GM23338 (cell line): ENCODE data around the gene SLC15A5. TPM values are rescaled to one million over a fixed set of nuclear protein-coding genes. Genes with fewer than 3 reads are reported as not detected.

Source experiments
- ATAC-seq: fragments of 200-7000 bp; cut with Tn5 transposase; 3 replicates; pipeline ENCODE4 v1.9.1; 2020
- DNase-seq: peaks from one replicate; pipeline ENCODE4 v3.0.0-alpha.2; 2015; ENCODE audit warnings: low spot score
- H2AFZ ChIP-seq: fragments of 200-600 bp; sonication (generic); 2 replicates; pipeline ENCODE4 v1.8.0; 2016; ENCODE audit warnings: antibody characterized with exemption, mild to moderate bottlenecking, moderate library complexity
- H3F3A ChIP-seq: fragments of 200-600 bp; sonication (generic); replicated peaks from 2 replicates; pipeline ENCODE4 v1.8.0; 2017; ENCODE audit warnings: antibody characterized with exemption, mixed run types, low read depth
- H3K27ac ChIP-seq: fragments of 200-600 bp; sonication (generic); 2 replicates; pipeline ENCODE4 v1.6.1; 2016; ENCODE audit warnings: low read depth
- H3K27me3 ChIP-seq: fragments of 200-600 bp; sonication (generic); 2 replicates; pipeline ENCODE4 v1.8.0; 2016; ENCODE audit warnings: mild to moderate bottlenecking, mixed run types, moderate library complexity; ENCODE audit not compliant: insufficient read depth
- H3K36me3 ChIP-seq: fragments of 200-600 bp; sonication (generic); 2 replicates; pipeline ENCODE4 v1.8.0; 2016; ENCODE audit warnings: mild to moderate bottlenecking; ENCODE audit not compliant: insufficient read depth
- H3K4me1 ChIP-seq: fragments of 200-600 bp; sonication (generic); 2 replicates; pipeline ENCODE4 v1.8.0; 2016; ENCODE audit warnings: mild to moderate bottlenecking, moderate library complexity; ENCODE audit not compliant: insufficient read depth
- H3K4me2 ChIP-seq: fragments of 200-600 bp; sonication (generic); 2 replicates; pipeline ENCODE4 v1.7.1; 2017; ENCODE audit warnings: mixed run types
- H3K4me3 ChIP-seq: fragments of 200-600 bp; sonication (generic); 2 replicates; pipeline ENCODE4 v1.6.1; 2016; ENCODE audit warnings: mixed run types
- H3K79me2 ChIP-seq: fragments of 200-600 bp; sonication (generic); replicated peaks from 2 replicates; pipeline ENCODE4 v1.8.0; 2017; ENCODE audit warnings: mild to moderate bottlenecking; ENCODE audit not compliant: insufficient read depth
- H3K9me2 ChIP-seq: fragments of 200-600 bp; sonication (generic); 2 replicates; pipeline ENCODE4 v1.8.0; 2017; ENCODE audit not compliant: insufficient read depth
- H4K20me1 ChIP-seq: fragments of 200-600 bp; sonication (generic); replicated peaks from 2 replicates; pipeline ENCODE4 v1.8.0; 2017; ENCODE audit warnings: mild to moderate bottlenecking; ENCODE audit not compliant: insufficient read depth
- H3K27ac Mint-ChIP-seq: 2 replicates; pipeline ENCODE4 v1.8.0; 2020; ENCODE audit warnings: inconsistent platforms, mild to moderate bottlenecking, moderate library complexity, mixed read lengths
- H3K27me3 Mint-ChIP-seq: 3 replicates; pipeline ENCODE4 v1.8.0; 2022; ENCODE audit warnings: low read depth, mild to moderate bottlenecking, moderate library complexity, mixed read lengths, inconsistent platforms; ENCODE audit not compliant: insufficient read depth, poor library complexity
- H3K36me3 Mint-ChIP-seq: 3 replicates; pipeline ENCODE4 v1.8.0; 2021; ENCODE audit warnings: low read depth, mild to moderate bottlenecking, inconsistent platforms, moderate library complexity, mixed read lengths
- H3K4me1 Mint-ChIP-seq: 3 replicates; pipeline ENCODE4 v1.8.0; 2020; ENCODE audit warnings: mild to moderate bottlenecking, inconsistent platforms, mixed read lengths
- H3K4me3 Mint-ChIP-seq: 3 replicates; pipeline ENCODE4 v1.8.0; 2021; ENCODE audit warnings: moderate library complexity, mild to moderate bottlenecking, inconsistent platforms, mixed read lengths
- H3K9me3 Mint-ChIP-seq: 3 replicates; pipeline ENCODE4 v1.8.0; 2020; ENCODE audit warnings: moderate library complexity, mild to moderate bottlenecking, inconsistent platforms, mixed read lengths
- CREB1 ChIP-seq: fragments of 250-450 bp; sonication (Bioruptor Pico); IDR thresholded peaks from 2 replicates; pipeline ENCODE4 v1.5.0; 2020; ENCODE audit warnings: low read depth, mild to moderate bottlenecking, moderate library complexity
- CTCF ChIP-seq, 2 experiments: fragments of 200-600 bp in 1 of 2; sonication (generic) in 1 of 2; conservative IDR thresholded peaks; 2 replicates each; pipeline versions ENCODE4 v1.5.1 to v1.6.1; 2016 to 2017; ENCODE audit warnings: antibody characterized with exemption in 2 of 2, low read depth in 2 of 2, mild to moderate bottlenecking in 2 of 2, moderate library complexity in 1 of 2
- EZH2 ChIP-seq: fragments of 200-600 bp; sonication (generic); IDR thresholded peaks from one replicate; pipeline ENCODE4 v1.8.0; 2017; ENCODE audit warnings: antibody characterized with exemption, mild to moderate bottlenecking, low read depth; ENCODE audit not compliant: unreplicated experiment
- EZH2phosphoT487 ChIP-seq: fragments of 200-600 bp; sonication (generic); IDR thresholded peaks from one replicate; pipeline ENCODE4 v1.8.1; 2018; ENCODE audit warnings: antibody characterized with exemption; ENCODE audit not compliant: unreplicated experiment
- JUNB ChIP-seq: IDR thresholded peaks from one replicate; pipeline ENCODE4 v1.6.1; 2016; ENCODE audit warnings: antibody characterized with exemption; ENCODE audit not compliant: unreplicated experiment
- NANOG ChIP-seq: IDR thresholded peaks from 2 replicates; pipeline ENCODE4 v1.6.1; 2016; ENCODE audit warnings: antibody characterized with exemption, borderline replicate concordance
- POLR2AphosphoS5 ChIP-seq: IDR thresholded peaks from 2 replicates; pipeline ENCODE4 v1.6.1; 2016; ENCODE audit warnings: antibody characterized with exemption, low read depth
- REST ChIP-seq: IDR thresholded peaks from one replicate; pipeline ENCODE4 v1.6.1; 2018; ENCODE audit warnings: antibody characterized with exemption; ENCODE audit not compliant: unreplicated experiment
- STAT1 ChIP-seq: IDR thresholded peaks from one replicate; pipeline ENCODE4 v1.6.1; 2016; ENCODE audit warnings: antibody characterized with exemption; ENCODE audit not compliant: unreplicated experiment
- ZNF114 ChIP-seq: fragments of 250-450 bp; sonication (Bioruptor Pico); IDR thresholded peaks from 2 replicates; pipeline ENCODE4 v1.5.0; 2020; ENCODE audit warnings: mild to moderate bottlenecking, moderate library complexity
- ZNF331 ChIP-seq: fragments of 250-450 bp; sonication (Bioruptor Pico); IDR thresholded peaks from 2 replicates; pipeline ENCODE4 v1.5.0; 2020; ENCODE audit warnings: low read depth, mild to moderate bottlenecking, moderate library complexity
- ZNF462 ChIP-seq: fragments of 250-450 bp; sonication (Bioruptor Pico); IDR thresholded peaks from 2 replicates; pipeline ENCODE4 v1.5.0; 2020; ENCODE audit warnings: mild to moderate bottlenecking, moderate library complexity
- polyA plus RNA-seq: library from polyadenylated mRNA; unstranded; fragments of >200 nt; fragmentation: Nextera tagmentation; extraction: Ambion mirVana; gene quantifications from 2 replicates; pipeline ENCODE4 v1.2.1, GENCODE V29; 2016
- total RNA-seq: library from RNA; depleted of rRNA; stranded (reverse); fragments of >200 nt; shearing (Covaris generic); gene quantifications from 2 replicates; pipeline ENCODE4 v1.2.3, GENCODE V29; 2014
- TF ChIP-seq, protein P1 (sequence below): IDR thresholded peaks from 2 replicates; pipeline ENCODE4 v1.6.1; 2016; ENCODE audit warnings: antibody characterized with exemption

Gene SLC15A5
- total and polyA plus RNA-seq, 2 experiments from 2014 or later: not detected

GRCh38 chr12:16246264-16246663 lies 31.2 kb downstream of the SLC15A5 start:
- Histone ChIP-seq H3K79me2 (no peaks in the 10 kb centered on the region), H3K27me3 (no peaks in the 10 kb centered on the region), H4K20me1 (no peaks in the 10 kb centered on the region), H3K4me3 (no peak overlapping the region), H3K4me1 (no peaks in the 10 kb centered on the region), H3F3A (no peaks in the 10 kb centered on the region), H2AFZ (no peak overlapping the region), H3K4me2 (no peak overlapping the region), H3K36me3 (no peaks in the 10 kb centered on the region), H3K9me2 (no peaks in the 10 kb centered on the region), H3K27ac (no peak overlapping the region)
- H3K27ac Mint-ChIP-seq: no peak overlapping the region
- H3K9me3 Mint-ChIP-seq: no peaks in the 10 kb centered on the region
- no peak overlapping the region for H3K4me3 Mint-ChIP-seq
- H3K4me1 Mint-ChIP-seq: no peaks in the 10 kb centered on the region
- peaks cover 2% of the 10 kb centered on the region for H3K27me3 Mint-ChIP-seq
- no peaks in the 10 kb centered on the region for H3K36me3 Mint-ChIP-seq
- DNase-seq (no peak), ATAC-seq (no peak)
- TF ChIP-seq STAT1: no peak
- no peak for TF ChIP-seq POLR2AphosphoS5
- no peak for TF ChIP-seq EZH2
- no peak for TF ChIP-seq CREB1
- TF ChIP-seq ZNF331 (CRISPR knock-in tag): no peak
- no peak for TF ChIP-seq JUNB
- no peak for TF ChIP-seq REST
- TF ChIP-seq, protein P1, sequence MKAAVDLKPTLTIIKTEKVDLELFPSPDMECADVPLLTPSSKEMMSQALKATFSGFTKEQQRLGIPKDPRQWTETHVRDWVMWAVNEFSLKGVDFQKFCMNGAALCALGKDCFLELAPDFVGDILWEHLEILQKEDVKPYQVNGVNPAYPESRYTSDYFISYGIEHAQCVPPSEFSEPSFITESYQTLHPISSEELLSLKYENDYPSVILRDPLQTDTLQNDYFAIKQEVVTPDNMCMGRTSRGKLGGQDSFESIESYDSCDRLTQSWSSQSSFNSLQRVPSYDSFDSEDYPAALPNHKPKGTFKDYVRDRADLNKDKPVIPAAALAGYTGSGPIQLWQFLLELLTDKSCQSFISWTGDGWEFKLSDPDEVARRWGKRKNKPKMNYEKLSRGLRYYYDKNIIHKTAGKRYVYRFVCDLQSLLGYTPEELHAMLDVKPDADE: no peak
- no peak for TF ChIP-seq EZH2phosphoT487
- TF ChIP-seq NANOG: no peak
- no peak for TF ChIP-seq ZNF114
- TF ChIP-seq ZNF462 (CRISPR knock-in tag): no peak
- TF ChIP-seq CTCF (conservative IDR thresholded peaks at IDR 0.05; ENCODE audit: low read depth in 2 of 2): no peak
